ENCODE measurements around the gene E2F6.

DNA sequence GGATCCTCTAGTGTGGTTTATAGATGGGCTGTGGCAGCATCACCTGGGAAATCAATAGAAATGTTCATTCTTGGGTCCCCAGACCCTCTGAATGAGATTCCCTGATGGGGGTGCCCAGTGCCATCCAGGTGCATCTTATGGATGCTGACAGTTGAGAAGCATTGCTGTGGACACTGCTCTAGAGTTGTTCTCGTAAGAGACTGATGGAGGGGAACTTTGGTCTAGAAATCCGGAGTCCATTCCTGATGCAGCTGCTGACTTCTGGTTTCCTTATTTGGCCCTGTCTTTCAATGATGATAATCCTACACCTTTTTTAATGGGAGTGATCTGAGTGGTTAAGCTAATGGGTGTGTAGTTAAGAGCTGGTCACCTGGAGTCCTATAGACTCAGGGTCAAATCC lies 28.3 kb upstream of the E2F6 start:
- no peak for TF ChIP-seq EZH2 (IDR thresholded peaks at IDR 0.05)
- no peak for TF ChIP-seq POLR2AphosphoS5 (IDR thresholded peaks at IDR 0.05; ENCODE audit: borderline replicate concordance, low read depth, low read length)
- TF ChIP-seq FOXP2 (optimal IDR thresholded peaks at IDR 0.05; ENCODE audit: control extremely low read depth, extremely low read length, insufficient read depth) = no peak
